Measurements from ENCODE around the gene ARID5B. TPM values are rescaled to one million over a fixed set of nuclear protein-coding genes. Genes with fewer than 3 reads are reported as not detected.

ARID5B gene
- total and polyA plus RNA-seq, 7 donors = 8.5 to 166 (median 75.9) TPM

GRCh38 chr10:62098278-62099121 is 197.0 kb downstream of the ARID5B start:
- intact Hi-C loops (cut with DNase I) = loop anchor here in 1 of 2 donors (10.0 kb wide), 1 partner anchor 54 kb away; no protein-coding TSS in a partner anchor
- H3K27me3 ChIP-seq (ENCODE audit: insufficient read depth in 3 of 3, low read length in 2 of 3) = no peaks in the 10 kb centered on the region
- no peaks in the 10 kb centered on the region for H3K9me3 ChIP-seq
- H3K36me3 ChIP-seq (ENCODE audit: insufficient read depth in 1 of 2, low read depth in 1 of 2) = peaks cover 0 to 2% of the 10 kb centered on the region in 2 donors
- peak overlapping the region; percentile 66 for H3K27ac ChIP-seq
- H3K4me1 ChIP-seq = peaks cover 14% of the 10 kb centered on the region
- H3K4me3 ChIP-seq = no peak overlapping the region
- DNase-seq (no peak), ATAC-seq (peak; percentile 57 to 76 (median 72))
- 60 to 76% (median 66%) methylated on average over 14 of the region's 14 CpGs for WGBS, 3 donors
- TF ChIP-seq CTCF (IDR thresholded peaks at IDR 0.05) = no peak

- Histone ChIP-seq H3K36me3 (ENCODE audit: insufficient read depth in 1 of 2, low read depth in 1 of 2) (no peaks in the 10 kb centered on the region), H3K9me3 (no peaks in the 10 kb centered on the region), H3K4me3 (no peak overlapping the region), H3K27ac (peak overlapping the region; percentile 66), H3K27me3 (ENCODE audit: insufficient read depth in 3 of 3, low read length in 2 of 3) (no peaks in the 10 kb centered on the region), H3K4me1 (peaks cover 7% of the 10 kb centered on the region)
- no peak for TF ChIP-seq CTCF (IDR thresholded peaks at IDR 0.05)
- DNase-seq (no peak), ATAC-seq (peak in 3 of 4 donors; percentile 13 to 30 (median 28))
- 60 to 93% (median 83%) methylated on average over 3 of the region's 3 CpGs for WGBS, 3 donors
- intact Hi-C loops (cut with DNase I) = loop anchor here in 1 of 2 donors (10.0 kb wide), 1 partner anchor 54 kb away; no protein-coding TSS in a partner anchor
Observed at GRCh38 chr10:62099299-62099698, 197.8 kb downstream of the ARID5B start.

GRCh38 chr10:62103857-62104256 is 202.4 kb downstream of the ARID5B start:
- intact Hi-C loops (cut with DNase I) = loop anchor here in 1 of 2 donors (10.0 kb wide), 1 partner anchor 141 kb away; no protein-coding TSS in a partner anchor

GRCh38 chr10:62106929-62107519 is 205.5 kb downstream of the ARID5B start:
- Histone ChIP-seq H3K36me3 (ENCODE audit: insufficient read depth in 1 of 2, low read depth in 1 of 2) (no peaks in the 10 kb centered on the region), H3K9me3 (no peaks in the 10 kb centered on the region), H3K27ac (no peak overlapping the region), H3K4me3 (no peak overlapping the region), H3K27me3 (ENCODE audit: insufficient read depth in 3 of 3, low read length in 2 of 3) (no peaks in the 10 kb centered on the region), H3K4me1 (no peaks in the 10 kb centered on the region)
- no peak for TF ChIP-seq CTCF (IDR thresholded peaks at IDR 0.05)
- ATAC-seq = no peak
- intact Hi-C loops (cut with DNase I) = loop anchor here in 1 of 2 donors (10.0 kb wide), 1 partner anchor 138 kb away; no protein-coding TSS in a partner anchor
- DNase-seq = no peak

More at GRCh38 chr10:62103857-62104256, 202.4 kb downstream of the ARID5B start:
- TF ChIP-seq CTCF (IDR thresholded peaks at IDR 0.05) = no peak
- Histone ChIP-seq H3K27ac (no peak overlapping the region), H3K4me3 (no peak overlapping the region), H3K36me3 (ENCODE audit: insufficient read depth in 1 of 2, low read depth in 1 of 2) (no peaks in the 10 kb centered on the region), H3K27me3 (ENCODE audit: insufficient read depth in 3 of 3, low read length in 2 of 3) (no peaks in the 10 kb centered on the region), H3K4me1 (no peaks in the 10 kb centered on the region), H3K9me3 (no peaks in the 10 kb centered on the region)
- ATAC-seq (no peak), DNase-seq (no peak)
- 61 to 74% (median 62%) methylated on average over 9 of the region's 9 CpGs for WGBS, 3 donors

All from psoas muscle (tissue), 8 donors.